Neutrophil (primary cell): ENCODE data around the gene CMSS1.

Source experiments
- H3K27ac ChIP-seq: fragments of 200-600 bp; sonication (generic); 2 replicates; pipeline ENCODE4 v1.5.1; 2016; ENCODE audit warnings: mild to moderate bottlenecking, moderate library complexity
- H3K27me3 ChIP-seq: fragments of 200-600 bp; sonication (generic); 2 replicates; pipeline ENCODE4 v1.6.0; 2016; ENCODE audit warnings: mild to moderate bottlenecking
- H3K36me3 ChIP-seq: fragments of 200-600 bp; sonication (generic); 2 replicates; pipeline ENCODE4 v1.5.1; 2017
- H3K4me1 ChIP-seq, 2 experiments: fragments of 200-600 bp in 1 of 2; sonication (generic) in 1 of 2; 1 replicate in 1 of 2; 2 replicates in 1 of 2; pipeline versions ENCODE4 v1.5.1 to v1.6.1; 2013 to 2016; ENCODE audit warnings: low read depth in 1 of 2, low read length in 1 of 2, mild to moderate bottlenecking in 1 of 2, moderate library complexity in 1 of 2; ENCODE audit not compliant: control insufficient read depth in 1 of 2, insufficient read depth in 1 of 2
- H3K4me3 ChIP-seq, 2 experiments: fragments of 200-600 bp in 1 of 2; sonication (generic) in 1 of 2; 1 replicate in 1 of 2; 2 replicates in 1 of 2; pipeline ENCODE4 v1.5.1; 2013 to 2016; ENCODE audit warnings: low read depth in 1 of 2, low read length in 1 of 2, mild to moderate bottlenecking in 1 of 2, moderate library complexity in 1 of 2
- H3K9me3 ChIP-seq: fragments of 200-600 bp; sonication (generic); 2 replicates; pipeline ENCODE4 v1.5.1; 2016
- CTCF ChIP-seq: fragments of 200-600 bp; sonication (generic); IDR thresholded peaks from 2 replicates; pipeline ENCODE4 v1.5.1; 2016; ENCODE audit warnings: antibody characterized with exemption

CMSS1 gene

GRCh38 chr3:99974989-99975388, 157.3 kb downstream of the CMSS1 start:
- no peaks in the 10 kb centered on the region for H3K9me3 ChIP-seq
- H3K27me3 ChIP-seq: no peaks in the 10 kb centered on the region
- no peak overlapping the region for H3K27ac ChIP-seq
- H3K4me1 ChIP-seq: no peaks in the 10 kb centered on the region
- no peak overlapping the region for H3K4me3 ChIP-seq
- no peaks in the 10 kb centered on the region for H3K36me3 ChIP-seq
- no peak for TF ChIP-seq CTCF

- Histone ChIP-seq H3K27ac (no peak overlapping the region), H3K4me3 (no peak overlapping the region), H3K9me3 (no peaks in the 10 kb centered on the region), H3K4me1 (no peaks in the 10 kb centered on the region), H3K27me3 (no peaks in the 10 kb centered on the region), H3K36me3 (no peaks in the 10 kb centered on the region)
- no peak for TF ChIP-seq CTCF
Observed at GRCh38 chr3:99976584-99976983, 158.9 kb downstream of the CMSS1 start.

DNA sequence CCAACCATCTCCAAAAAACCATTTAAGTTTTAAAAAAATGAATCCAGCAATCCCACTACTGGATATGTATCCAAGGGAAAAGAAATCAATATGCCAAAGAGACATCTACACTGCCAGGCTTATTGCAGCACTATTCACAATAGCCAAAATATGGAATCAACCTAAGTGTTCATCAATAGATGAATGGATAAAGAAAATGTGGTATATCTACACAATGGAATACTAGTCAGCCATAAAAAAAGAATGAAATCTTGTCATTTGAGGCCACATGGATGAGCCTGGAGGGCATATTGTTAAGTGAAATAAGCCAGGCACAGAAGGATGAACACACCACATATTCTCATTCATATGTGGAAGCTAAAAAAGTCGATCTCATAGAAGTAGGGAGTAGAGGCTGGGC, 160.6 kb downstream of the CMSS1 start:
- Histone ChIP-seq H3K9me3 (no peaks in the 10 kb centered on the region), H3K27me3 (no peaks in the 10 kb centered on the region), H3K27ac (no peak overlapping the region), H3K4me1 (no peaks in the 10 kb centered on the region), H3K36me3 (no peaks in the 10 kb centered on the region), H3K4me3 (no peak overlapping the region)
- no peak for TF ChIP-seq CTCF

DNA sequence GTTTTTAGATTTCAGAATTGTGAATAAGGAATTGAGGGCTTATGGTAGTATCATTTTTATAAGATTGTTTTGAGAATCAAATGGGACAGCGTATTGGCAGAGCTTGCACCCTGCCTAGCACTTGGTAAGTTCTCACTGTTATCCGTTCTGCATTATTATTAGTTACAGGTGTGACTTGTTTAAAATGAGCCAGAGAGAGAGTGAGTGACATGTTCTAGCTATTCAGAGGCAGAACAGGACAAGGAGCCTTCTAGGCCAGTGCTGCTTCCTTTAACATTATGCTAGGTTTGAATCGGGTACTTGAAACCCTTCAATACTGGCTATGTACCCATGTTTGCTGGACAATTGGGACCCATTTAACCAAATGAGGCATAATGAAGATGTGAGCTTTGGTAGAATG, 162.9 kb downstream of the CMSS1 start:
- no peaks in the 10 kb centered on the region for H3K9me3 ChIP-seq
- no peak for TF ChIP-seq CTCF
- no peak overlapping the region for H3K27ac ChIP-seq
- no peak overlapping the region for H3K4me3 ChIP-seq
- no peaks in the 10 kb centered on the region for H3K27me3 ChIP-seq
- no peaks in the 10 kb centered on the region for H3K4me1 ChIP-seq
- H3K36me3 ChIP-seq: no peaks in the 10 kb centered on the region

GRCh38 chr3:99981138-99981537, 163.5 kb downstream of the CMSS1 start:
- no peak overlapping the region for H3K4me3 ChIP-seq
- no peaks in the 10 kb centered on the region for H3K27me3 ChIP-seq
- H3K27ac ChIP-seq: no peak overlapping the region
- no peak for TF ChIP-seq CTCF
- H3K4me1 ChIP-seq: no peaks in the 10 kb centered on the region
- no peaks in the 10 kb centered on the region for H3K36me3 ChIP-seq
- no peaks in the 10 kb centered on the region for H3K9me3 ChIP-seq

DNA sequence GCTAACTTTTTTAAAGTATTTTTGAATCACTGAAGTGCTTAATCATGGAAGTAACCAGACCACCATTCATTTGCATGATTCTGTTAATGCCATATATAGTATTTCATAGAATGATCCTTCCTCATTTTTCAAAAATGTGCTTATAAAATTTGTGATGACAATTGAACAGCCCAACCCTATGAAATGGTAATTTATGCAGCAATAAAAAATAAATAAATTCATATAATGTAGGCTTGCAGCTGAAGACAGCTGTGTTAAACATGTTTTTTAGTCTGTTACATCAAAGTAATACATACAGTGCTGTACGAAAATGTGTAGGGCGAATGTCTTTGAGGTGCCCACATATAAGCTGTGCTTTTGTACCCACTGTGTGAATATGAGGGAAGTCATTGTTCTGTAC, 165.0 kb downstream of the CMSS1 start:
- Histone ChIP-seq H3K4me3 (no peak overlapping the region), H3K9me3 (no peaks in the 10 kb centered on the region), H3K27ac (no peak overlapping the region), H3K27me3 (no peaks in the 10 kb centered on the region), H3K4me1 (no peaks in the 10 kb centered on the region), H3K36me3 (no peaks in the 10 kb centered on the region)
- no peak for TF ChIP-seq CTCF
